ENCODE measurements around the gene ZNF500. TPM values are rescaled to one million over a fixed set of nuclear protein-coding genes. Genes with fewer than 3 reads are reported as not detected.
"Not testable (repeated sequence)": the region's sequence is repeated elsewhere in the genome, so short reads cannot be mapped to it uniquely, and the experiment has no call there.

ZNF500 gene
- total and polyA plus RNA-seq, 2 of the 4 experiments (the other 2 are of a cell fraction) = 4.5 to 5.9 TPM

DNA sequence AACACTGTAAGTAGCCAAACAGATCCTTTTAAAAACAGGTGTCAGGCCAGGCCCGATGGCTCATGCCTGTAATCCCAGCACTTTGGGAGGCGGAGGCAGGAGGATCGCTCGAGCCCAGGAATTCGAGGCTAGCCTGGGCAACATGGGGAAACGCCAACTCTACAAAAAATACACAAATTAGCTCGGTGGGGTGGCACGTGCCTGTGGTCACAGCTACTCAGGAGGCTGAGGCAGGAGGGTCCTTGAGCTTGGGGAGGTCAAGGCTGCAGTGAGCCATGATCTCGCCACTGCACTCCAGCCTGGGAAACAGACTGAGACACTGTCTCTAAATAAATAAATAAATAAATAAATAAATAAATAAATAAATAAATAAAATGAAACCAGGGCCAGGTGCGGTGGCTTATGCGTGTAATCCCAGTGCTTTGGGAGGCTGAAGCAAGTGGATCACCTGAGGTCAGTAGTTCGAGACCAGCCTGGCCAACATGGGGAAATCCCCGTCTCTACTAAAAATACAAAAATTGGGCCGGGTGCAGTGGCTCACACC lies 17.6 kb upstream of the ZNF500 start:
- H3K27ac ChIP-seq (ENCODE audit: insufficient read depth, low read length); H3K4me3 ChIP-seq (ENCODE audit: insufficient read depth, low read depth, low read length); H2AK9ac ChIP-seq (replicated peaks; ENCODE audit: low read depth, low read length, poor library complexity); BruUV-seq (replicated peaks); H3K4me1 ChIP-seq (ENCODE audit: control insufficient read depth, insufficient read depth, low read length); H3K4ac ChIP-seq (ENCODE audit: low read depth, low read length); DNase-seq; H3K79me1 ChIP-seq (ENCODE audit: low read depth in 1 of 2, low read length in 2 of 2); H2BK15ac ChIP-seq (ENCODE audit: low read depth, low read length); ATAC-seq (ENCODE audit: low read depth); H2BK120ac ChIP-seq (ENCODE audit: low read depth, low read length); dilution Hi-C loops (cut with HindIII; ENCODE audit: low sequenced_read_pairs, unreplicated experiment); POLR2A ChIA-PET (ENCODE audit: unreplicated experiment); H3K4me2 ChIP-seq (ENCODE audit: low read depth, low read length); H2BK5ac ChIP-seq (ENCODE audit: low read depth, low read length, poor library complexity, severe bottlenecking); H4K20me1 ChIP-seq (ENCODE audit: insufficient read depth, low read length); H3K18ac ChIP-seq (ENCODE audit: low read depth, low read length); H2BK20ac ChIP-seq (ENCODE audit: low read depth, low read length); H3K14ac ChIP-seq (replicated peaks; ENCODE audit: low read depth, low read length); H2AK5ac ChIP-seq (ENCODE audit: low read depth, low read length); intact Hi-C loops (cut with micrococcal nuclease); H3K9ac ChIP-seq (ENCODE audit: low read depth, low read length); H4K91ac ChIP-seq (ENCODE audit: insufficient read depth, low read depth, low read length); H4K8ac ChIP-seq (ENCODE audit: low read depth in 2 of 2, low read length in 2 of 2); in situ Hi-C loops (cut with MboI; ENCODE audit: low sequenced_read_pairs); H3K9me1 ChIP-seq (ENCODE audit: insufficient read depth, low read length); H3K9me3 ChIP-seq (ENCODE audit: control insufficient read depth, insufficient read depth, low read length); H3K27me3 ChIP-seq (ENCODE audit: control insufficient read depth, insufficient read depth, low read length); H4K5ac ChIP-seq (ENCODE audit: low read depth, low read length); H3K36me3 ChIP-seq (ENCODE audit: control insufficient read depth, insufficient read depth, low read length); H3K56ac ChIP-seq (ENCODE audit: extremely low read depth, insufficient read depth, low read length); CTCF ChIA-PET; H3K23ac ChIP-seq (ENCODE audit: low read depth, low read length): not testable (repeated sequence)
- peak overlapping the region; percentile 14 for H2AFZ ChIP-seq (replicated peaks; ENCODE audit: low read length, poor library complexity)
- 82% methylated on average over 6 of the region's 14 CpGs; no CpG with 5 or more reads in 1 of the 2 experiments for WGBS, 2 experiments (ENCODE audit: extremely low coverage in 2 of 2, insufficient read length in 1 of 2)
